OCI-LY1 (cell line): ENCODE data around the gene CNTNAP2.
A peak's percentile ranks its signal among the peaks of the same experiment; 100 is the strongest.

Experiments used
- H2AFZ ChIP-seq: fragments of 200-600 bp; sonication (generic), shearing (Covaris generic); 2 replicates; pipeline ENCODE4 v1.6.0; 2014; ENCODE audit warnings: antibody characterized with exemption, mild to moderate bottlenecking, low read length
- H3F3A ChIP-seq: fragments of 200-600 bp; sonication (generic), shearing (Covaris generic); 2 replicates; pipeline ENCODE4 v1.6.0; 2014; ENCODE audit warnings: mild to moderate bottlenecking, antibody characterized with exemption, low read length, moderate library complexity; ENCODE audit not compliant: insufficient read depth
- H3K27ac ChIP-seq: fragments of 200-600 bp; sonication (generic); 2 replicates; pipeline ENCODE4 v1.5.1; 2014; ENCODE audit warnings: low read length, mixed run types, mild to moderate bottlenecking, low read depth; ENCODE audit not compliant: poor library complexity, severe bottlenecking
- H3K27me3 ChIP-seq: fragments of 200-600 bp; sonication (generic); 2 replicates; pipeline ENCODE4 v1.6.0; 2014; ENCODE audit warnings: antibody characterized with exemption, mild to moderate bottlenecking, low read length, moderate library complexity; ENCODE audit not compliant: insufficient read depth
- H3K36me3 ChIP-seq: fragments of 200-600 bp; sonication (generic); 2 replicates; pipeline ENCODE4 v1.6.1; 2014; ENCODE audit warnings: mild to moderate bottlenecking, antibody characterized with exemption, low read length, moderate library complexity, mixed read lengths; ENCODE audit not compliant: insufficient read depth
- H3K4me1 ChIP-seq: fragments of 200-600 bp; sonication (generic); 2 replicates; pipeline ENCODE4 v1.5.1; 2014; ENCODE audit warnings: mild to moderate bottlenecking, low read length, moderate library complexity; ENCODE audit not compliant: insufficient read depth, severe bottlenecking
- H3K4me2 ChIP-seq: fragments of 200-600 bp; sonication (generic), shearing (Covaris generic); 2 replicates; pipeline ENCODE4 v1.6.1; 2014; ENCODE audit warnings: low read length
- H3K4me3 ChIP-seq: fragments of 200-600 bp; sonication (generic); 2 replicates; pipeline ENCODE4 v1.5.1; 2014; ENCODE audit warnings: low read length, low read depth, mild to moderate bottlenecking, mixed read lengths; ENCODE audit not compliant: poor library complexity, severe bottlenecking
- H3K79me2 ChIP-seq: fragments of 200-600 bp; shearing (Covaris generic); 2 replicates; pipeline ENCODE4 v1.6.1; 2016; ENCODE audit warnings: mixed run types, low read length, mixed read lengths; ENCODE audit not compliant: insufficient read depth
- H3K9ac ChIP-seq: fragments of 200-600 bp; sonication (generic), shearing (Covaris generic); 2 replicates; pipeline ENCODE4 v1.6.1; 2014; ENCODE audit warnings: mild to moderate bottlenecking, low read length, mixed read lengths
- H3K9me2 ChIP-seq: fragments of 200-600 bp; sonication (generic), shearing (Covaris generic); 2 replicates; pipeline ENCODE4 v1.6.1; 2014; ENCODE audit warnings: low read depth, mild to moderate bottlenecking, low read length, mixed read lengths
- H3K9me3 ChIP-seq: fragments of 200-600 bp; shearing (Covaris generic); 2 replicates; pipeline ENCODE4 v1.6.1; 2014; ENCODE audit warnings: low read length, mixed read lengths
- H4K20me1 ChIP-seq: fragments of 200-600 bp; sonication (generic), shearing (Covaris generic); 2 replicates; pipeline ENCODE4 v1.6.0; 2016; ENCODE audit warnings: mild to moderate bottlenecking, low read length; ENCODE audit not compliant: insufficient read depth
- CTCF ChIP-seq: fragments of 200-600 bp; sonication (generic), shearing (Covaris generic); IDR thresholded peaks from 2 replicates; pipeline ENCODE4 v1.5.1; 2017; ENCODE audit warnings: mild to moderate bottlenecking, antibody characterized with exemption, low read length, moderate library complexity, mixed read lengths
- EZH2 ChIP-seq: fragments of 200-600 bp; sonication (generic), shearing (Covaris generic); IDR thresholded peaks from 2 replicates; pipeline ENCODE4 v1.8.0; 2017; ENCODE audit warnings: borderline replicate concordance, mixed run types, mild to moderate bottlenecking, antibody characterized with exemption, low read length, moderate library complexity, mixed read lengths

CNTNAP2 gene

GRCh38 chr7:146826329-146826728 lies 709.7 kb downstream of the CNTNAP2 start:
- no peaks in the 10 kb centered on the region for H3K9me2 ChIP-seq
- no peak overlapping the region for H3K4me2 ChIP-seq
- no peaks in the 10 kb centered on the region for H3K27me3 ChIP-seq
- no peak overlapping the region for H3K27ac ChIP-seq
- H3K79me2 ChIP-seq, result no peaks in the 10 kb centered on the region
- peak overlapping the region; percentile 2; the same call in 1 of the 2 replicates for H2AFZ ChIP-seq
- no peak overlapping the region for H3K9ac ChIP-seq
- no peaks in the 10 kb centered on the region for H3K36me3 ChIP-seq
- no peak overlapping the region for H3K4me3 ChIP-seq
- TF ChIP-seq EZH2 (no peak), CTCF (no peak)
- peaks cover 18% of the 10 kb centered on the region for H3K4me1 ChIP-seq
- no peaks in the 10 kb centered on the region for H3K9me3 ChIP-seq
- H3F3A ChIP-seq, result no peaks in the 10 kb centered on the region
- no peaks in the 10 kb centered on the region for H4K20me1 ChIP-seq

DNA sequence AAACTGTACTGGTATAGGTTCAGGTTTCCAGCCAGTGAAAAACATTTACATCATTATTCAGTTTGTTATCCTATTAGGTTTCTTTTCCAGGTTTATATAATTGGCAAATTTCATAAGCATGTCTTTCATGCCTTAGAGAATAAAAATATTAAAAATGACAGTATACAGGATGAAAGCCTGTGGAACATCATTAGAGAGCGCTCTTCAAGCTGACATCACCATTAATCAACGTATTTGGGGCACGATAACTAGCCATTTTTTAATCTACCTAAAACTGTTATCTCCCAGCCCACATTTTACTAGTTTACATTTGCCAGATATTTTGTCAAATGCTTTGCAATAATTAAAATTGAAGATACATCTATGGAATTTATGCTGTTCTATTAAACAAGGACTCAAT lies 714.1 kb downstream of the CNTNAP2 start:
- Histone ChIP-seq H3K79me2 (no peaks in the 10 kb centered on the region), H3K9me3 (peaks cover 7% of the 10 kb centered on the region), H3K36me3 (no peaks in the 10 kb centered on the region), H2AFZ (peak overlapping the region; percentile 21; the same call in 1 of the 2 replicates), H3K4me3 (no peak overlapping the region), H3K9ac (no peak overlapping the region), H4K20me1 (no peaks in the 10 kb centered on the region), H3K9me2 (no peaks in the 10 kb centered on the region), H3K4me2 (no peak overlapping the region), H3K4me1 (peaks cover 25% of the 10 kb centered on the region), H3K27ac (no peak overlapping the region), H3F3A (0 out of 2 replicates have a peak, but pooled peaks cover 3% of the 10 kb centered on the region), H3K27me3 (no peaks in the 10 kb centered on the region)
- no peak for TF ChIP-seq EZH2
- TF ChIP-seq CTCF, result no peak

GRCh38 chr7:146831875-146832274 lies 715.3 kb downstream of the CNTNAP2 start:
- Histone ChIP-seq H3K9me3 (peaks cover 10% of the 10 kb centered on the region), H3F3A (0 out of 2 replicates have a peak, but pooled peaks cover 5% of the 10 kb centered on the region), H3K27ac (no peak overlapping the region), H3K36me3 (no peaks in the 10 kb centered on the region), H3K9me2 (no peaks in the 10 kb centered on the region), H3K9ac (no peak overlapping the region), H4K20me1 (no peaks in the 10 kb centered on the region), H3K27me3 (no peaks in the 10 kb centered on the region), H3K4me2 (no peak overlapping the region), H2AFZ (no peak overlapping the region), H3K4me3 (no peak overlapping the region), H3K4me1 (peaks cover 25% of the 10 kb centered on the region), H3K79me2 (no peaks in the 10 kb centered on the region)
- no peak for TF ChIP-seq EZH2
- no peak for TF ChIP-seq CTCF
